ENCODE data around the gene ZCCHC13. TPM values are rescaled to one million over a fixed set of nuclear protein-coding genes. Genes with fewer than 3 reads are reported as not detected.

ZCCHC13 gene
- total and polyA plus RNA-seq, 2 of the 13 experiments (the other 11 are each of a cell fraction or from before 2014, with no cell fraction given), result not detected

GRCh38 chrX:74293343-74293946 is 10.5 kb upstream of the ZCCHC13 start (continued):
- TF ChIP-seq, protein P1, sequence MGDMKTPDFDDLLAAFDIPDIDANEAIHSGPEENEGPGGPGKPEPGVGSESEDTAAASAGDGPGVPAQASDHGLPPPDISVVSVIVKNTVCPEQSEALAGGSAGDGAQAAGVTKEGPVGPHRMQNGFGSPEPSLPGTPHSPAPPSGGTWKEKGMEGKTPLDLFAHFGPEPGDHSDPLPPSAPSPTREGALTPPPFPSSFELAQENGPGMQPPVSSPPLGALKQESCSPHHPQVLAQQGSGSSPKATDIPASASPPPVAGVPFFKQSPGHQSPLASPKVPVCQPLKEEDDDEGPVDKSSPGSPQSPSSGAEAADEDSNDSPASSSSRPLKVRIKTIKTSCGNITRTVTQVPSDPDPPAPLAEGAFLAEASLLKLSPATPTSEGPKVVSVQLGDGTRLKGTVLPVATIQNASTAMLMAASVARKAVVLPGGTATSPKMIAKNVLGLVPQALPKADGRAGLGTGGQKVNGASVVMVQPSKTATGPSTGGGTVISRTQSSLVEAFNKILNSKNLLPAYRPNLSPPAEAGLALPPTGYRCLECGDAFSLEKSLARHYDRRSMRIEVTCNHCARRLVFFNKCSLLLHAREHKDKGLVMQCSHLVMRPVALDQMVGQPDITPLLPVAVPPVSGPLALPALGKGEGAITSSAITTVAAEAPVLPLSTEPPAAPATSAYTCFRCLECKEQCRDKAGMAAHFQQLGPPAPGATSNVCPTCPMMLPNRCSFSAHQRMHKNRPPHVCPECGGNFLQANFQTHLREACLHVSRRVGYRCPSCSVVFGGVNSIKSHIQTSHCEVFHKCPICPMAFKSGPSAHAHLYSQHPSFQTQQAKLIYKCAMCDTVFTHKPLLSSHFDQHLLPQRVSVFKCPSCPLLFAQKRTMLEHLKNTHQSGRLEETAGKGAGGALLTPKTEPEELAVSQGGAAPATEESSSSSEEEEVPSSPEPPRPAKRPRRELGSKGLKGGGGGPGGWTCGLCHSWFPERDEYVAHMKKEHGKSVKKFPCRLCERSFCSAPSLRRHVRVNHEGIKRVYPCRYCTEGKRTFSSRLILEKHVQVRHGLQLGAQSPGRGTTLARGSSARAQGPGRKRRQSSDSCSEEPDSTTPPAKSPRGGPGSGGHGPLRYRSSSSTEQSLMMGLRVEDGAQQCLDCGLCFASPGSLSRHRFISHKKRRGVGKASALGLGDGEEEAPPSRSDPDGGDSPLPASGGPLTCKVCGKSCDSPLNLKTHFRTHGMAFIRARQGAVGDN (CRISPR knock-in tag; IDR thresholded peaks at IDR 0.05), result peak; percentile 64
- TF ChIP-seq, protein P2, sequence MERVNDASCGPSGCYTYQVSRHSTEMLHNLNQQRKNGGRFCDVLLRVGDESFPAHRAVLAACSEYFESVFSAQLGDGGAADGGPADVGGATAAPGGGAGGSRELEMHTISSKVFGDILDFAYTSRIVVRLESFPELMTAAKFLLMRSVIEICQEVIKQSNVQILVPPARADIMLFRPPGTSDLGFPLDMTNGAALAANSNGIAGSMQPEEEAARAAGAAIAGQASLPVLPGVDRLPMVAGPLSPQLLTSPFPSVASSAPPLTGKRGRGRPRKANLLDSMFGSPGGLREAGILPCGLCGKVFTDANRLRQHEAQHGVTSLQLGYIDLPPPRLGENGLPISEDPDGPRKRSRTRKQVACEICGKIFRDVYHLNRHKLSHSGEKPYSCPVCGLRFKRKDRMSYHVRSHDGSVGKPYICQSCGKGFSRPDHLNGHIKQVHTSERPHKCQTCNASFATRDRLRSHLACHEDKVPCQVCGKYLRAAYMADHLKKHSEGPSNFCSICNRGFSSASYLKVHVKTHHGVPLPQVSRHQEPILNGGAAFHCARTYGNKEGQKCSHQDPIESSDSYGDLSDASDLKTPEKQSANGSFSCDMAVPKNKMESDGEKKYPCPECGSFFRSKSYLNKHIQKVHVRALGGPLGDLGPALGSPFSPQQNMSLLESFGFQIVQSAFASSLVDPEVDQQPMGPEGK (CRISPR knock-in tag; IDR thresholded peaks at IDR 0.05), result peak; percentile 46; the same call in 1 of the 2 replicates
- TF ChIP-seq NCOA5 (CRISPR knock-in tag; IDR thresholded peaks at IDR 0.05), result no peak
- TF ChIP-seq POLR2AphosphoS5 (IDR thresholded peaks at IDR 0.05; ENCODE audit: low read depth, low read length), result peak; percentile 57

DNA sequence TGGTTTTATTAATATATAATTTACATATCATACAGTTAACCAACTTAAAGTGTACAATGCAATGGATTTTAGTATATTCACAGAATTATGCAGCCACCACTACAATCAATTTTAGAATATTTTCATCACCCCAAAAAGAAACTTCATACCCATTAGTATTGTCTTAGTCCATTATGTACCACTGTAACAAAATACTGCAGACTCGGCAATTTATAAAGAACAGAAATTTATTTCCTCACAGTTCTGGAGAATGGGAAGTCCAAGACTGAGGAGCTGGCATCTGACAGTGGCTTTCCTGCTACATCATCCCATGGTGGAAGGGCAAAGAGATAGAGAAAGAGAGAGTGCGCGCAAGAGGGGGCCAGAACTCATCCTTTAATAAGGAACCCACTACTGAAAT is 8.9 kb upstream of the ZCCHC13 start:
- Histone ChIP-seq H3K27me3 (ENCODE audit: control insufficient read depth in 1 of 2, insufficient read depth in 2 of 2, low read length in 2 of 2) (no peaks in the 10 kb centered on the region; a peak in 1 of 5 replicates), H3K9me3 (ENCODE audit: low read length) (no peaks in the 10 kb centered on the region), H3K9ac (ENCODE audit: insufficient read depth, low read depth, low read length) (no peak overlapping the region), H4K20me1 (ENCODE audit: insufficient read depth, low read length) (no peaks in the 10 kb centered on the region), H3K79me2 (ENCODE audit: insufficient read depth, low read length) (peaks cover 20% of the 10 kb centered on the region), H3K4me3 (replicated peaks in 1 of 3; ENCODE audit: insufficient read depth in 1 of 3, low read depth in 2 of 3, low read length in 3 of 3) (no peak overlapping the region), H3K4me2 (ENCODE audit: low read depth, low read length) (no peak overlapping the region), H3K36me3 (replicated peaks in 1 of 2; ENCODE audit: control insufficient read depth in 1 of 2, insufficient read depth in 2 of 2, low read length in 2 of 2) (no peaks in the 10 kb centered on the region), H3K27ac (ENCODE audit: extremely low read length, insufficient read depth, low read length) (no peak overlapping the region), H2AFZ (ENCODE audit: low read length) (no peak overlapping the region), H3K4me1 (ENCODE audit: insufficient read depth, low read length) (no peaks in the 10 kb centered on the region)
- no peak for ATAC-seq
- WGBS (ENCODE audit: low lambda C conversion rate), result 94% methylated on average over 3 of the region's 3 CpGs
- no peak for DNase-seq (ENCODE audit: low spot score)
- CTCF ChIA-PET (ENCODE audit: low intra/inter-chr PET ratio, low total read pairs), result no interaction called here
- POLR2A ChIA-PET, result no interaction called here
- in situ Hi-C loops (cut with HindIII; ENCODE audit: extremely low pct_ligation_motif_present, low pct_unique_long_range_greater_than_20kb), result no loop called here
- intact Hi-C loops (cut with micrococcal nuclease; ENCODE audit: unreplicated experiment), result loop anchor here (10.0 kb wide), 2 partner anchors 50 kb away; no protein-coding TSS in a partner anchor
- FAIRE-seq, result no peak
- BruUV-seq (replicated peaks), result no TSS peak
- TF ChIP-seq ZNF569 (CRISPR knock-in tag; IDR thresholded peaks at IDR 0.05; ENCODE audit: borderline replicate concordance) (no peak), ZNF501 (CRISPR knock-in tag; IDR thresholded peaks at IDR 0.05) (no peak), ZNF253 (CRISPR knock-in tag; IDR thresholded peaks at IDR 0.05; ENCODE audit: borderline replicate concordance) (no peak)
